Spleen (tissue), 7 donors: Measurements from ENCODE around the gene SYT13.

Experiments used
- POLR2A ChIP-seq, 3 donors: fragments of 450-650 bp; IDR thresholded peaks; one replicate each; pipeline ENCODE4 v1.5.1; 2017; ENCODE audit warnings: antibody characterized with exemption in 3 of 3, mild to moderate bottlenecking in 1 of 3
- TF ChIP-seq, protein P1 (sequence below), 11 experiments: fragments of 200-600 bp in 7 of 11; fragments of 450-650 bp in 4 of 11; sonication (generic) in 4 of 11; IDR thresholded peaks in 8 of 11; conservative IDR thresholded peaks in 3 of 11; 1 replicate in 7 of 11; 2 replicates in 4 of 11; pipeline versions ENCODE4 v1.4.0 to v1.8.0; 2016 to 2021; ENCODE audit warnings: antibody characterized with exemption in 11 of 11, inconsistent platforms in 4 of 11, mild to moderate bottlenecking in 1 of 11
- donor health status: DM: no; HTN: no; CAD: no; lungs with moderate emphysema.
- donor health status: DM: no; HTN: no; CAD: no.
- donor health status: DM: no; HTN: no; CAD: no.

DNA sequence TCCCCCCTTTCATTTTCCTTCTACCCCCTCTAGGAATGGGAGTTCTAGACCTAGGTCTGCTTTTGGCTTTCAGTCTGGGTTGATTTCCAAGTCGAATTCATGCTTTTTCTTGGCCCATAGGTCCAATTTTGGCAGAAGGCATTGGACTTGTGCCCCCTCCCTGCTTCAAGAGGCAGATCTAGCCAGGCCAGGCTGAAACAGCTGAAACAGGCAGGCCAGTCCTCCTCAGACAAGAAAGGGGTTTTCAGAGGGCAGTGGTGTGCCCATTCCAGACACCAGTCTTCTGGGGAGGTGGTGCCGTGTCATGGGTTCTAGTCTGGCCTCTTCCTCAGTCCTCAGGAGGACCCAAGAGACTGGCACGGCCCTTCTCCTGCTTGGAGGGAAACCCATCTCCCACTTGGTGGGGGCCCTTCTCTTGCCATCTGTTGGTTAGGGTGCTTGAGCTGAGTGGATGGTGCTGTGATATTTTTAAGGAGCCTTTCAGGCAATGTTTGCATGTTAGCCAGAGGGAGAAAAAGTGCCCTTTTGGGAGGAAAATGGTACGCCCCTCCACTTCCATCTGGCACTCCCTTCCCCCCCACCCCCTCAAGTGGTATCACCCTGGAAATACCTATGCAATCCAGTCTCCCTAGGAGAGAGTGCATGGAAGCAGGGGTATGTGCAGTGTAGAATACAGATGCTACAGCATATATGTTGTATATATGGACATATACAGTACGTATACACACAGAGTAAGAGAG lies 53.6 kb downstream of the SYT13 start:
- TF ChIP-seq, protein P1, sequence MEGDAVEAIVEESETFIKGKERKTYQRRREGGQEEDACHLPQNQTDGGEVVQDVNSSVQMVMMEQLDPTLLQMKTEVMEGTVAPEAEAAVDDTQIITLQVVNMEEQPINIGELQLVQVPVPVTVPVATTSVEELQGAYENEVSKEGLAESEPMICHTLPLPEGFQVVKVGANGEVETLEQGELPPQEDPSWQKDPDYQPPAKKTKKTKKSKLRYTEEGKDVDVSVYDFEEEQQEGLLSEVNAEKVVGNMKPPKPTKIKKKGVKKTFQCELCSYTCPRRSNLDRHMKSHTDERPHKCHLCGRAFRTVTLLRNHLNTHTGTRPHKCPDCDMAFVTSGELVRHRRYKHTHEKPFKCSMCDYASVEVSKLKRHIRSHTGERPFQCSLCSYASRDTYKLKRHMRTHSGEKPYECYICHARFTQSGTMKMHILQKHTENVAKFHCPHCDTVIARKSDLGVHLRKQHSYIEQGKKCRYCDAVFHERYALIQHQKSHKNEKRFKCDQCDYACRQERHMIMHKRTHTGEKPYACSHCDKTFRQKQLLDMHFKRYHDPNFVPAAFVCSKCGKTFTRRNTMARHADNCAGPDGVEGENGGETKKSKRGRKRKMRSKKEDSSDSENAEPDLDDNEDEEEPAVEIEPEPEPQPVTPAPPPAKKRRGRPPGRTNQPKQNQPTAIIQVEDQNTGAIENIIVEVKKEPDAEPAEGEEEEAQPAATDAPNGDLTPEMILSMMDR (IDR thresholded peaks at IDR 0.05 in 8 of 11, conservative IDR thresholded peaks at IDR 0.05 in 3 of 11) = no peak
- no peak for TF ChIP-seq POLR2A (IDR thresholded peaks at IDR 0.05)
